Bronchial epithelial cell (primary cell): Measurements from ENCODE around the gene MTMR1. TPM values are rescaled to one million over a fixed set of nuclear protein-coding genes. Genes with fewer than 3 reads are reported as not detected.

Experiments
- DNase-seq: peaks from one replicate; pipeline ENCODE4 v3.0.0-alpha.2; 2010; ENCODE audit warnings: low read depth
- FAIRE-seq: peaks from 2 replicates; lab custom pipeline; 2011; peaks lifted over from hg19 to GRCh38; lab: Jason Lieb, UNC
- H3K27me3 ChIP-seq: 2 replicates; pipeline ENCODE4 v1.5.1; 2011; ENCODE audit warnings: low read length; ENCODE audit not compliant: control insufficient read depth, insufficient read depth
- H3K36me3 ChIP-seq: 2 replicates; pipeline ENCODE4 v1.5.1; 2011; ENCODE audit warnings: low read length; ENCODE audit not compliant: control insufficient read depth, insufficient read depth
- H3K4me3 ChIP-seq: 2 replicates; pipeline ENCODE4 v1.5.1; 2011; ENCODE audit warnings: mild to moderate bottlenecking, low read depth, low read length, control low read depth
- CTCF ChIP-seq: IDR thresholded peaks from 2 replicates; pipeline ENCODE4 v1.5.1; 2011; ENCODE audit warnings: mild to moderate bottlenecking, moderate library complexity, low read length, control low read depth, inconsistent platforms; ENCODE audit not compliant: insufficient read depth, severe bottlenecking
- total RNA-seq: library from RNA; depleted of rRNA; stranded (reverse); fragments of >200 nt; gene quantifications from 2 replicates; pipeline ENCODE4 v1.2.1, GENCODE V29; 2014

The MTMR1 gene
- total RNA-seq, 1 donor from 2014 or later = 14.0 TPM

- Histone ChIP-seq H3K4me3 (no peak overlapping the region), H3K27me3 (no peaks in the 10 kb centered on the region), H3K36me3 (peaks cover 1% of the 10 kb centered on the region)
- TF ChIP-seq CTCF = no peak
- DNase-seq (no peak), FAIRE-seq (no peak)
Observed at GRCh38 chrX:150806827-150807226, 113.6 kb downstream of the MTMR1 start.

- peak; percentile 62 for FAIRE-seq
- H3K4me3 ChIP-seq = no peak overlapping the region
- peaks cover 3% of the 10 kb centered on the region for H3K36me3 ChIP-seq
- no peaks in the 10 kb centered on the region for H3K27me3 ChIP-seq
- no peak for DNase-seq
- TF ChIP-seq CTCF = no peak
Observed at GRCh38 chrX:150813922-150814321, 120.7 kb downstream of the MTMR1 start.

Other genes starting within 250 kb of the MTMR1 start
- gene MTM1, start 124.8 kb upstream of the MTMR1 start, total RNA-seq = 11.3 and 15.2 TPM in 2 replicates
- 7.7 and 10.8 TPM in 2 replicates for gene CD99L2, start 205.3 kb downstream of the MTMR1 start, total RNA-seq